G401.6 (cell line): ENCODE measurements around the gene ADRB2.

ENCODE experiments used
- FAIRE-seq: peaks from 2 replicates; lab custom pipeline; 2012; peaks lifted over from hg19 to GRCh38; lab: Jason Lieb, UNC

Gene ADRB2

DNA sequence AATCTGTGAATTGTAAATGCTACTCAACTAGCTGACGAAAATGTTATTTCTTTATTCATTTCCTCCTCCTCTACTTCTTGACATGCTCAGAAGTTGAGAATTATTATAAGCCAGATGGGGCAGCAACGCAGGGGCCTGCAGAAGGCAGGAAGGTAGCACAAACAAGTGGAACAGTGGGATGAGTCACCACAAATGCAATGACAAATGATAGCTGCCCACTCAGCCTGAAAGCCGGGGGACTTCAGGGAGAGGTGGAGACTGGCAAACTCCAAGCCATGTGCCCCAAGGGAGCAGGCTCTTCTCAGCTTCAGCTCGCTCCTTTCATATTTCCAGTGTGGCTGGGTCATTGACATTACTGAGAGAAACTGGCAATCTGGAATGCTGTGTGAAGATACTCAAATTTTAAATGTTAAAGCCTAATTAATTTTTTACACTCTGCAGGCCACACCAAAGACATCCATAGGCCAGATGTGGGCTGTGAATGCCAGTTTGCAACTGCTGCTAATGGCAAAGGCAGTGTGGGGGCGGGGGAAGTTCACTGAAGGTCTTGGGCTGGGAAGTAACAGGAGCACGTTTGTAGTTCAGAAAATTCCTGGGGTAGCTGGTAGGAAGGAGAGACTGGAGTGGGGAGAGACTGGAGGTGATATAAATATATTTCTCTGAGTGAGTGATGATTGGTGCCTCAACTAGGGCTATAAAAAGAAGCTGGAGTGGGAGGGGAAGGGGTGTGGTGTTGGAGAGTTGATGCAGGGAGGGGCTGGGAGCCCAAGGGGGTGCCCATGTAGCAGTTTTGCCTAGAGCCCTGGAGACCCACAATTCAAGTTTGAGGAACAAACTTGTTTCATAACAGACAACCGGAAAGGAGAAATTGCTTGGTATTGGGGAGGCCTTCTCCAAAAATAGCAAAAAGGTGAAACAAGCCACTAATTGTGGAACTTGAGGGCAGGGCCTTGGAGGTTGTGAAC, 20.8 kb upstream of the ADRB2 start:
- FAIRE-seq, result no peak

- no peak for FAIRE-seq
These were observed 19.9 kb upstream of the ADRB2 start for GRCh38 chr5:148806520-148806931.

- FAIRE-seq, result no peak
These were observed 18.6 kb upstream of the ADRB2 start for GRCh38 chr5:148807851-148808250.

DNA sequence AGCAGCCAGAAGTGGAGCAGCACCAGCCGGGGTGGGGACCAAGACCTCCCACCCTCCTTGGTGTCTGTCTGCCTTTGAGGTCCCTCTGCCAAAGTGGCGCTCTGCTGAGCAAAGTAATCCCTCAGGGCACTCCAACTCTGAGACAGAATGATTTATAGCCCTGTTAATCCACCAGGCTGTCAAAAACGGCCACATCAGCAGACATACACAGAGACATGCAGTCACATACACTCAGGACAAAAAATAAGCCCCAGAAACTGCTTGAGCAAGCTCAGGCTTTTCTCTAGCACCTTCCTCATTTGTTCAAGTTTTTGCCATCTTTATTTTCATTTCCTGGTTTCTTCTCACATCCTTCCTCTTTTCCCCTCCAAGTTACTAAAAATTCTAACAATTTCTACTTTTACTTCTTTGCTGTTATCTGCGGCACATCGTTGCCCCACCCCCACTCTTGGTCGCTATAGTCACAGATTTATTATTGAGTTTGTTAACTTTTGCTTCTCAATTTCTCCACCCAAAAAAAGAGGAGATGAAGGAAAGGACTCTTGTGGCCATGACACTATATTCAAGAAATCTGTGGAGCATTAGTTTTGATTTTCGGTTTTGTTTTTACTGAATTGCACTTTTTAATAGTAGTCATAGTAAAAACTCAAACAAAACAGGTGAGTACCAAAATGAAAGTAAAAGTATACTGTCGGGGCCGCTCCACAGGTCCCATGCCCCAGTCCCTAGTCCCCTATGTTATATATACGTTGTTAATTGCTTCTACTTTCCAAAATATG, 17.4 kb upstream of the ADRB2 start:
- FAIRE-seq, result no peak

DNA sequence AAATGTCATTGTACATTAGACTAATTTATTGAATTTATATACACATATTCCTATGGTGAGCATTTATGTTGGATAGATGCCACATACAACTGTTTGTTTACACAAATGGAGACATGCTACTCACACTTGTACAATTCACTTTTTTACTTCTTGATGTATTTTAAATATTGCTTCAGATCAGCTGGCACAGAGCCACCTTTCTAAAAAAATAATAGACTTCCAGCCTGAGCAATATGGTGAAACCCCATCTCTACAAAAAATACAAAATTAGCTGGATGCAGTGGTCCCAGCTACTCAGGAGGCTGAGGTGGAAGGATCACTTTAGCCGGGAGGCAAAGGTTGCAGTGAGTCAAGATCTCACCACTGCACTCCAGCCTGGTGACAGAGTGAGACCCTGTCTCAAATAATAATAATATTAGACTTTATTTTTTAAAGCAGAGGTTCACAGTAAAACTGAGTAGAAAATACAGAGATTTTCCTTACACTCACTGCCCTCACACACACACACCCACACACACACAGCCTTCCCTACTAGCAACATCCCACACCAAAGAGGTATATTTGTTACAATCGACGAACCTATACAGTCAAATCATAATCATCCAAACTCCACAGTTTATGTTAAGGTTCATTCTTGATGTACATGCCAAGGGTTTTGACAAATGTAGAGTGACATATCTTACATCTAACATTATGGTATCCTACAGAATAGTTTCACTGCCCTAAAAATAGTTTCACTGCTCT, 16.5 kb upstream of the ADRB2 start:
- no peak for FAIRE-seq

DNA sequence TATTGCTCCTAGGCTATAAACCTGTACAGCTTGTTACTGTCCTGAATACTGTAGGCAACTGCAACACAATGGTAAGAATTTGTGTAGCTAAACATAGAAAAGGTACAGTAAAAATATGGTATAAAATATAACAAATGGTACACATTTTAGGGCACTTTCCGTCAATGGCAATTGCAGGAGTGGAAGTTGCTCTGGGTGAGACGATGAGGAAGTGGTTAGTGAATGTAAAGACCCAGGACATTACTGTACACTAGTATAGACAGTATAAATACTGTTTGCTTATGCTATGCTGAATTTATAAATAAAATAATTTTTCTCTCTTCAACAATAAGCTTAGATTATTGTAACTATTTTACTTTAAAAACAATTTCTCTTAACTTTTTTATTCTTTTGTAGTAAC, 15.6 kb upstream of the ADRB2 start:
- no peak for FAIRE-seq

GRCh38 chr5:148811756-148812155, 14.7 kb upstream of the ADRB2 start:
- no peak for FAIRE-seq

- FAIRE-seq, result no peak
These were observed 11.3 kb upstream of the ADRB2 start for GRCh38 chr5:148815086-148815485.

GRCh38 chr5:148815578-148815977, 10.8 kb upstream of the ADRB2 start:
- FAIRE-seq, result no peak

- no peak for FAIRE-seq
These were observed 10.1 kb upstream of the ADRB2 start for GRCh38 chr5:148816357-148816756.

DNA sequence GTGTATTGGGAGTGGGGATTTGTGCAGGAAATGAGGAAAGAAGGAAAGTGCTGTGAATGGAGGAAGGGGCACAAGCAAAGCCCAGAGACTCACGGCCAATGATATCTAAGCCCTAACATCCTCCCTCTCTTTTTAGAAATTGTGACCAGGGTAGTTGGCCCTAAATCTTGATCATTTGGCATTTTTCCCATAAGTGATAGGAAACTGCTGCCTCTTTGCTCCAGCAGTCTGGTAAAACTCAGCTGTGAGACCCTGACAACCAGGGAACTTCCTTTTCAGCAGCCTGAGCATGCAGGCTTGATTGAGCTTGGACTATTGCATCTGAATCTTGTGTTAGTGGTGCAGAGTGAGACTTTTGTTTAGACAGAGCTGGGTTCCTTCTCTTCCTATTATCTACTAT, 9.6 kb upstream of the ADRB2 start:
- no peak for FAIRE-seq

GRCh38 chr5:148817606-148818005, 8.8 kb upstream of the ADRB2 start:
- no peak for FAIRE-seq

DNA sequence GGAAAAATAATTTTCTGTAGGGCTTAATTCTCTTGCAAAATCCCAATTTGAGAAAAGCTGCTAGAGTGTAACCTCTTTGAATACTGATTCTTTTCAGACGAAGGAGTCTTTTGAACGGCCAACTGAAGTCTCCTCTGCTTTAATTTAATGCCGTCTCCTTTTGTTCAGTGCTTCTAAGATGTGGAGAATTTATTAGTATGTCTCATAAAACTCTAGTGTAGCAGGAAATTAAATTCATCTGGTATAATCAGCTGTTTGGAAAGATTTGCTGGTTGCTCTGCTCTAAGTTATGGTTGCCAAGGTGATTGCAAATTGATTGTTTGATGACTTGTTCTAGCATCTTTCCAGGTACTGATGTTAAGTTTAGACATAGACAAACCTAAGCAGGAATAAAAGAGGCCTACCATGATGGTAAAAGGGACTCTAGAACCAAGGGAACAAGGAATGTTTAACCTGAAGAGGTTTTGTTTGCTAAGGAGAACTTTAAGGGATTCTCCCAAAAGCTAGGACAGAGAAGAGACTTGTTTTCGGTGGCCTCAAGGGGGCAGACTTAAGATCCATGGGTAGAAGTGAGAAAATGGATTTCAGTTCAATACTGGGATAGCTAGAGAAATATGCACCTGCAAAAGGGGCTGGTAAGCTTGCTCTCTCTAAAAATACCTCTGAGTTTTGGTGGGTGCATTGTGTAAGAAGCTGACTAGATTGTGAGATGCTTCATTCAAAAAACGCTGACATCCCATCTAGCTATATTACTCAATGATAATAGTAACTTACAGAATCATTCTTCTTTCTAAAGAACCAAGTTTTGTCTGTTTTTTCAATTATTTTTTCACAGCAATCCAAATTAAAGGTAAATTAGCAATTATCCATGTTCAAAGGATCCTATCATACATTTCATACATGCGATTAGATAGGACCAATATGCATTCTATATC, 5.7 kb upstream of the ADRB2 start:
- FAIRE-seq, result peak; percentile 15

DNA sequence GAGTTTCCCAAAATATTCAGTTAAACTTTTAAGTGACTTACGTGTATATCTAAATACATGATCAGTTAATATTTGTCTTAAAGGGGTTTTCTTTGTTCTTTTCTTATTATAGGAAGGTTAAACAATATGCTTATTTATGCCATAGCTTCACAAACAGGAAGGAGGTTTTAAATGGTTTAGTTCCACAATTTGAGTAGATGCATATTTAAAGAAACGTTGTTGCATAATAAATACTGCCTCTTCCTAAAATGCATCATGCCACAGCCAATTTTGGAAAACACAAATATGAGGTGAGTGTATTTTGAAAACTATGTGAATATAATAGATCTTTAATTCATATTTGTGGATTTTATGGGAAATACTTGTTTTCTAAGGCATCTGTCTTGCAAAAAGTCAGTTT, 2.5 kb upstream of the ADRB2 start:
- FAIRE-seq, result no peak

DNA sequence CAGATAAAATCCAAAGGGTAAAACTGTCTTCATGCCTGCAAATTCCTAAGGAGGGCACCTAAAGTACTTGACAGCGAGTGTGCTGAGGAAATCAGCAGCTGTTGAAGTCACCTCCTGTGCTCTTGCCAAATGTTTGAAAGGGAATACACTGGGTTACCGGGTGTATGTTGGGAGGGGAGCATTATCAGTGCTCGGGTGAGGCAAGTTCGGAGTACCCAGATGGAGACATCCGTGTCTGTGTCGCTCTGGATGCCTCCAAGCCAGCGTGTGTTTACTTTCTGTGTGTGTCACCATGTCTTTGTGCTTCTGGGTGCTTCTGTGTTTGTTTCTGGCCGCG, 727 bp upstream of the ADRB2 start:
- FAIRE-seq, result no peak

- no peak for FAIRE-seq
These were observed 294 bp downstream of the ADRB2 start for GRCh38 chr5:148826739-148827070.

DNA sequence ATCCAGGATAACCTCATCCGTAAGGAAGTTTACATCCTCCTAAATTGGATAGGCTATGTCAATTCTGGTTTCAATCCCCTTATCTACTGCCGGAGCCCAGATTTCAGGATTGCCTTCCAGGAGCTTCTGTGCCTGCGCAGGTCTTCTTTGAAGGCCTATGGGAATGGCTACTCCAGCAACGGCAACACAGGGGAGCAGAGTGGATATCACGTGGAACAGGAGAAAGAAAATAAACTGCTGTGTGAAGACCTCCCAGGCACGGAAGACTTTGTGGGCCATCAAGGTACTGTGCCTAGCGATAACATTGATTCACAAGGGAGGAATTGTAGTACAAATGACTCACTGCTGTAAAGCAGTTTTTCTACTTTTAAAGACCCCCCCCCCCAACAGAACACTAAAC, 1.3 kb downstream of the ADRB2 start:
- no peak for FAIRE-seq

- no peak for FAIRE-seq
These were observed 2.3 kb downstream of the ADRB2 start for GRCh38 chr5:148828511-148829247.

DNA sequence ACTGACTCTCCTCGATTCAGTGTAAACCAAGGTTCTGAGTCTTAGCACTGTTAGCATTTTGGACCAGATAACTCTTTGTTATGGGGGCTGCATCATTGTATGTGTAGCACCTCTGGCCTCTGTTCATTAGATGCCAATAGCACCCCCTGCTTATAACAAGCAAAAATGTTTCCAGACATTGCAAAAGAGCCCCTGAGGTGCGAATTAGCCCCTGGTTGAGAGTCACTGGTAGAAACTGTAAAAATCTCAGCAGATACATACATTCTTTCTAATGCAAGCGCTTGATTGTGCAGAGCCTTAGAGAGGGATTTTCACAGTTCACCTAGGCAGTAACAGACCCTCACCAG, 2.8 kb downstream of the ADRB2 start:
- FAIRE-seq, result no peak

- FAIRE-seq, result no peak
These were observed 3.3 kb downstream of the ADRB2 start for GRCh38 chr5:148829734-148830133.

DNA sequence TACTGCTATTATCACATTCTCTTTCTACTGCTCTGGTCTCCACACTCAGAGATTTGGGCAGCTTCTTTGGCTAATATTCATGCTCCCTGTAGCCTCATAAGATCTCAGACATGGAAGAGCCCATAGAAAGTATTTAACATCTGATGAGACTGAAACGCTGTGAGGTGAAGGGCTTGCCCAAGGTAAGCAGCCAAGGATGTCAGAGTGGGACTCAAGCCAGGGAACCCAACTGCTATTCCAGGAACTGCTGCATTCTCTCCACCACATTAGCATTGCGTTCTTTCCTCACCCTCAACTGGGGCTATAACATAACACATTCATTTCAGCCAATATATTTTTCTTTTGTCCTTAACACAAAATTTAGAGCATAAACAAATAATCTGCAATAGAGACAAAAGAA, 3.8 kb downstream of the ADRB2 start:
- FAIRE-seq, result no peak
